ENCODE data around the gene STK17B. TPM values are rescaled to one million over a fixed set of nuclear protein-coding genes. Genes with fewer than 3 reads are reported as not detected.

STK17B gene
- total and polyA plus RNA-seq, 9 of the 15 experiments (the other 6 are each of a cell fraction or from before 2014, with no cell fraction given) = 2.3 to 17.7 (median 8.5) TPM

DNA sequence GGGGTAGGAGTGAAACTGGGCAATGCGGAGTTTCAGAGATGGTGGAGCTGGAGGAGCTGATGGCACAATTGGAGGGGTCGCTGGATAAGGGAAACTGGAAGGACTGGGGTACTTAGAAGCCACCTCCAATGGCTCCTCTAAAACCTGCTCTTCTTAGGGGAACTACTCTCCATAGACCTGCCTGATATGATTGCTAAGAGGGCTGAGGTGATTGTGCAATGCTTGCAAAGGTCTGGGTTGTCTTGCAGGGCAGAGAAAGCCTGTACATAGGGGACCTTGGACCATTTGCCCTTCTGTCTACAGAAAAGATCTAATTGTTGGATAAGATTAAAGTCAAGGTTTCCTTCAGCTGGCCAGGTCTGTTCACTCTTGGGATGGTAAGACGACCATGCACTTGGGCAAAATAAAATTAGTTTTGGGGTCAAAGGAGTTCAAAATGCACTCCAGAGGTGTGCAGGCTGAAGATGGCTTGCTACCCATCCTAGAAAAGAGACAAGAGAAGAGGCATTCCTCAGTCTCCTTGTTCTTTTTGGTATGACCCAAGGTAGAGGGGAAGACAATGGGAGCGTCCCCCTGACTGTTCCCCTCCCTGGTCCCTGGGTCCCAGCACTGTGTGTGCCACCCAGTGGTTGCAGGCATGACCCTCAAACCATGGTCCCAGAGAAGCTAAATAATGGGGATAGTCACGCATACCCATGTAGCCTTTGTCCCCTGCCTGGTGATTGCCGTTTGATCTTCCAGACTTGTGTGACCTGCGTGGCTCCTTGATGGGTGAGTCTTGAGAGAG is 41.1 kb downstream of the STK17B start:
- no peak overlapping the region for H3K4me2 ChIP-seq (ENCODE audit: insufficient read depth, low read length)
- H3K9me1 ChIP-seq (ENCODE audit: control insufficient read depth, insufficient read depth, low read length) = no peaks in the 10 kb centered on the region
- no peak overlapping the region for H3K9ac ChIP-seq (ENCODE audit: insufficient read depth in 1 of 2, low read depth in 2 of 2, low read length in 2 of 2)
- H3K27ac ChIP-seq (ENCODE audit: extremely low read depth, low read depth, low read length) = no peak overlapping the region
- TF ChIP-seq MEF2D (tag; conservative IDR thresholded peaks at IDR 0.05; ENCODE audit: low read depth) = no peak
- TF ChIP-seq, protein P1, sequence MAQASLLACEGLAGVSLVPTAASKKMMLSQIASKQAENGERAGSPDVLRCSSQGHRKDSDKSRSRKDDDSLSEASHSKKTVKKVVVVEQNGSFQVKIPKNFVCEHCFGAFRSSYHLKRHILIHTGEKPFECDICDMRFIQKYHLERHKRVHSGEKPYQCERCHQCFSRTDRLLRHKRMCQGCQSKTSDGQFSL (CRISPR knock-in tag; IDR thresholded peaks at IDR 0.05) = no peak
- TF ChIP-seq, protein P1 (tag; IDR thresholded peaks at IDR 0.05) = no peak
- TF ChIP-seq C11orf30 (IDR thresholded peaks at IDR 0.05; ENCODE audit: low read depth) = no peak
- TF ChIP-seq CEBPB (tag; IDR thresholded peaks at IDR 0.05) = peak; percentile 89
- TF ChIP-seq CEBPG (CRISPR knock-in tag; IDR thresholded peaks at IDR 0.05) = peak; percentile 75
- TF ChIP-seq CEBPG (tag; conservative IDR thresholded peaks at IDR 0.05 in 1 of 2, IDR thresholded peaks at IDR 0.05 in 1 of 2) = peak; percentile 43 to 66; a peak in 2 of 4 replicates
- TF ChIP-seq TCFL5 (CRISPR knock-in tag; conservative IDR thresholded peaks at IDR 0.05) = no peak
- TF ChIP-seq, protein P2, sequence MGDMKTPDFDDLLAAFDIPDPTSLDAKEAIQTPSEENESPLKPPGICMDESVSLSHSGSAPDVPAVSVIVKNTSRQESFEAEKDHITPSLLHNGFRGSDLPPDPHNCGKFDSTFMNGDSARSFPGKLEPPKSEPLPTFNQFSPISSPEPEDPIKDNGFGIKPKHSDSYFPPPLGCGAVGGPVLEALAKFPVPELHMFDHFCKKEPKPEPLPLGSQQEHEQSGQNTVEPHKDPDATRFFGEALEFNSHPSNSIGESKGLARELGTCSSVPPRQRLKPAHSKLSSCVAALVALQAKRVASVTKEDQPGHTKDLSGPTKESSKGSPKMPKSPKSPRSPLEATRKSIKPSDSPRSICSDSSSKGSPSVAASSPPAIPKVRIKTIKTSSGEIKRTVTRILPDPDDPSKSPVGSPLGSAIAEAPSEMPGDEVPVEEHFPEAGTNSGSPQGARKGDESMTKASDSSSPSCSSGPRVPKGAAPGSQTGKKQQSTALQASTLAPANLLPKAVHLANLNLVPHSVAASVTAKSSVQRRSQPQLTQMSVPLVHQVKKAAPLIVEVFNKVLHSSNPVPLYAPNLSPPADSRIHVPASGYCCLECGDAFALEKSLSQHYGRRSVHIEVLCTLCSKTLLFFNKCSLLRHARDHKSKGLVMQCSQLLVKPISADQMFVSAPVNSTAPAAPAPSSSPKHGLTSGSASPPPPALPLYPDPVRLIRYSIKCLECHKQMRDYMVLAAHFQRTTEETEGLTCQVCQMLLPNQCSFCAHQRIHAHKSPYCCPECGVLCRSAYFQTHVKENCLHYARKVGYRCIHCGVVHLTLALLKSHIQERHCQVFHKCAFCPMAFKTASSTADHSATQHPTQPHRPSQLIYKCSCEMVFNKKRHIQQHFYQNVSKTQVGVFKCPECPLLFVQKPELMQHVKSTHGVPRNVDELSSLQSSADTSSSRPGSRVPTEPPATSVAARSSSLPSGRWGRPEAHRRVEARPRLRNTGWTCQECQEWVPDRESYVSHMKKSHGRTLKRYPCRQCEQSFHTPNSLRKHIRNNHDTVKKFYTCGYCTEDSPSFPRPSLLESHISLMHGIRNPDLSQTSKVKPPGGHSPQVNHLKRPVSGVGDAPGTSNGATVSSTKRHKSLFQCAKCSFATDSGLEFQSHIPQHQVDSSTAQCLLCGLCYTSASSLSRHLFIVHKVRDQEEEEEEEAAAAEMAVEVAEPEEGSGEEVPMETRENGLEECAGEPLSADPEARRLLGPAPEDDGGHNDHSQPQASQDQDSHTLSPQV (IDR thresholded peaks at IDR 0.05) = no peak
- TF ChIP-seq ESRRB (CRISPR knock-in tag; IDR thresholded peaks at IDR 0.05; ENCODE audit: borderline replicate concordance) = no peak
- no peak for TF ChIP-seq ZNF431 (CRISPR knock-in tag; IDR thresholded peaks at IDR 0.05)
- no peak for TF ChIP-seq SIRT6 (IDR thresholded peaks at IDR 0.05; ENCODE audit: low read depth, low read length)
- TF ChIP-seq, protein P3, sequence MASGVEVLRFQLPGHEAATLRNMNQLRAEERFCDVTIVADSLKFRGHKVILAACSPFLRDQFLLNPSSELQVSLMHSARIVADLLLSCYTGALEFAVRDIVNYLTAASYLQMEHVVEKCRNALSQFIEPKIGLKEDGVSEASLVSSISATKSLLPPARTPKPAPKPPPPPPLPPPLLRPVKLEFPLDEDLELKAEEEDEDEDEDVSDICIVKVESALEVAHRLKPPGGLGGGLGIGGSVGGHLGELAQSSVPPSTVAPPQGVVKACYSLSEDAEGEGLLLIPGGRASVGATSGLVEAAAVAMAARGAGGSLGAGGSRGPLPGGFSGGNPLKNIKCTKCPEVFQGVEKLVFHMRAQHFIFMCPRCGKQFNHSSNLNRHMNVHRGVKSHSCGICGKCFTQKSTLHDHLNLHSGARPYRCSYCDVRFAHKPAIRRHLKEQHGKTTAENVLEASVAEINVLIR (CRISPR knock-in tag; IDR thresholded peaks at IDR 0.05) = no peak
- 76% methylated on average over 6 of the region's 7 CpGs for WGBS (ENCODE audit: insufficient coverage, low coverage, missing lambda C conversion rate)
- no peak overlapping the region for H3K4me3 ChIP-seq
- CTCF ChIA-PET (ENCODE audit: low intra/inter-chr PET ratio) = interaction anchor here (1.3 to 1.7 kb wide), 2 partner anchors 52 to 147 kb away, joined by 3 to 11 read pairs; no protein-coding TSS in a partner anchor
- no peaks in the 10 kb centered on the region for H3K9me3 ChIP-seq (replicated peaks; ENCODE audit: control insufficient read depth, insufficient read depth, low read depth, low read length)
- no peaks in the 10 kb centered on the region for H4K20me1 ChIP-seq (replicated peaks; ENCODE audit: control insufficient read depth, insufficient read depth, low read length)
- ATAC-seq (no peak), FAIRE-seq (no peak), DNase-seq (ENCODE audit: extremely low read depth in 1 of 4, low spot score in 3 of 4) (no peak)
- H3K79me2 ChIP-seq (ENCODE audit: control insufficient read depth, insufficient read depth, low read length) = no peaks in the 10 kb centered on the region
- no peak overlapping the region for H2AFZ ChIP-seq (ENCODE audit: low read depth, low read length)
- intact Hi-C loops (cut with micrococcal nuclease) (loop anchor here (2.0 to 5.0 kb wide), 4 partner anchors 41 to 337 kb away; partner anchors contain the start of gene STK17B), in situ Hi-C loops (cut with MboI) (loop anchor here (5.0 to 25.0 kb wide), 4 partner anchors 147 to 607 kb away; no protein-coding TSS in a partner anchor)
- no peaks in the 10 kb centered on the region for H3K27me3 ChIP-seq (ENCODE audit: control insufficient read depth in 2 of 2, insufficient read depth in 2 of 2, low read length in 2 of 2)
- H3K36me3 ChIP-seq (ENCODE audit: control insufficient read depth, insufficient read depth, low read length) = no peaks in the 10 kb centered on the region
- H3K4me1 ChIP-seq (replicated peaks in 1 of 2; ENCODE audit: control insufficient read depth in 2 of 2, insufficient read depth in 2 of 2, low read length in 2 of 2) = peaks cover 0 to 25% of the 10 kb centered on the region in 2 experiments; a peak in 3 of 5 replicates
- POLR2A ChIA-PET = no interaction called here
- BruUV-seq (replicated peaks) = no TSS peak
